SK-N-SH (cell line): Measurements from ENCODE around the gene EMP3. TPM values are rescaled to one million over a fixed set of nuclear protein-coding genes. Genes with fewer than 3 reads are reported as not detected.

Source experiments
- CTCF ChIA-PET: fragments of 300-600, 350-600 bp; formaldehyde crosslinking; extraction: SDS; loops from one replicate; lab custom pipeline; 2021; lab: Yijun Ruan, JAX
- POLR2A ChIA-PET: fragments of 350-600 bp; sonication (Branson Sonifier 250); formaldehyde crosslinking; extraction: SDS; loops from one replicate; lab custom pipeline; 2020; ENCODE audit warnings: antibody characterized with exemption, inconsistent platforms; lab: Yijun Ruan, JAX
- DNase-seq: peaks from one replicate; pipeline ENCODE4 v3.0.0; 2012
- H2AFZ ChIP-seq: fragments of 200-600 bp; sonication (generic); 2 replicates; pipeline ENCODE4 v1.8.1; 2016; ENCODE audit warnings: antibody characterized with exemption, mild to moderate bottlenecking, low read depth
- H3F3A ChIP-seq: fragments of 200-600 bp; sonication (generic); replicated peaks from 2 replicates; pipeline ENCODE3; 2016; ENCODE audit warnings: antibody characterized with exemption, mild to moderate bottlenecking; ENCODE audit not compliant: insufficient read depth
- H3K27ac ChIP-seq, 2 experiments: fragments of 200-500 bp in 1 of 2; fragments of 200-600 bp in 1 of 2; sonication (Bioruptor generic) in 1 of 2; sonication (generic), shearing (Covaris generic) in 1 of 2; 2 replicates each; pipeline versions ENCODE4 v1.5.1 to v1.6.1; 2014 to 2016; ENCODE audit warnings: low read depth in 2 of 2, inconsistent platforms in 1 of 2, low read length in 1 of 2, mild to moderate bottlenecking in 1 of 2, mixed read lengths in 1 of 2
- H3K27me3 ChIP-seq: fragments of 200-600 bp; sonication (generic), shearing (Covaris generic); 2 replicates; pipeline ENCODE4 v1.6.1; 2016; ENCODE audit warnings: mixed run types; ENCODE audit not compliant: insufficient read depth
- H3K36me3 ChIP-seq, 2 experiments: fragments of 200-500 bp in 1 of 2; fragments of 200-600 bp in 1 of 2; sonication (Bioruptor generic) in 1 of 2; sonication (generic) in 1 of 2; replicated peaks in 1 of 2; 2 replicates each; pipeline versions ENCODE3 to v1.5.1; 2014 to 2016; ENCODE audit warnings: low read length in 1 of 2, mild to moderate bottlenecking in 1 of 2; ENCODE audit not compliant: insufficient read depth in 2 of 2, control insufficient read depth in 1 of 2
- H3K4me1 ChIP-seq, 2 experiments: fragments of 200-500 bp in 1 of 2; fragments of 200-600 bp in 1 of 2; sonication (Bioruptor generic) in 1 of 2; sonication (generic), shearing (Covaris generic) in 1 of 2; 2 replicates each; pipeline versions ENCODE4 v1.5.1 to v1.6.1; 2014 to 2016; ENCODE audit warnings: low read depth in 1 of 2, low read length in 1 of 2, mixed run types in 1 of 2; ENCODE audit not compliant: insufficient read depth in 2 of 2, control insufficient read depth in 1 of 2
- H3K4me2 ChIP-seq: fragments of 200-600 bp; sonication (generic), shearing (Covaris generic); 2 replicates; pipeline ENCODE4 v1.6.1; 2017; ENCODE audit warnings: mixed run types
- H3K4me3 ChIP-seq, 2 experiments: fragments of 200-500 bp in 1 of 2; fragments of 200-600 bp in 1 of 2; sonication (Bioruptor generic) in 1 of 2; sonication (generic), shearing (Covaris generic) in 1 of 2; 2 replicates each; pipeline versions ENCODE4 v1.5.1 to v1.8.1; 2014 to 2016; ENCODE audit warnings: low read depth in 2 of 2, inconsistent platforms in 1 of 2, low read length in 1 of 2, mild to moderate bottlenecking in 1 of 2, mixed read lengths in 1 of 2, moderate library complexity in 1 of 2
- H3K79me2 ChIP-seq: fragments of 200-600 bp; sonication (generic); 2 replicates; pipeline ENCODE4 v1.8.1; 2017; ENCODE audit warnings: mild to moderate bottlenecking; ENCODE audit not compliant: insufficient read depth
- H3K9ac ChIP-seq: fragments of 200-600 bp; sonication (generic); 2 replicates; pipeline ENCODE4 v1.6.1; 2017; ENCODE audit warnings: mixed run types
- H3K9me2 ChIP-seq: fragments of 200-600 bp; sonication (generic); 2 replicates; pipeline ENCODE4 v1.6.1; 2017; ENCODE audit warnings: mixed run types
- H3K9me3 ChIP-seq: fragments of 200-600 bp; sonication (generic); 2 replicates; pipeline ENCODE4 v1.6.1; 2017; ENCODE audit warnings: mixed run types, mild to moderate bottlenecking, moderate library complexity
- H4K20me1 ChIP-seq: fragments of 200-600 bp; sonication (generic); 2 replicates; pipeline ENCODE4 v1.6.1; 2017; ENCODE audit warnings: mild to moderate bottlenecking, mixed run types; ENCODE audit not compliant: insufficient read depth
- ELF1 ChIP-seq: IDR thresholded peaks from 2 replicates; pipeline ENCODE4 v1.4.0; 2012
- FOXJ3 ChIP-seq: sonication (generic); formaldehyde crosslinking; IDR thresholded peaks from 2 replicates; pipeline ENCODE4 v1.5.1; 2020; ENCODE audit warnings: mild to moderate bottlenecking, missing genetic modification reagents
- FOXM1 ChIP-seq: IDR thresholded peaks from 2 replicates; pipeline ENCODE4 v1.4.0; 2012; ENCODE audit warnings: low read depth, mild to moderate bottlenecking
- GABPA ChIP-seq: IDR thresholded peaks from 2 replicates; pipeline ENCODE4 v1.4.0; 2012; ENCODE audit warnings: low read depth, mild to moderate bottlenecking
- GATA2 ChIP-seq: sonication (generic); formaldehyde crosslinking; IDR thresholded peaks from 2 replicates; pipeline ENCODE4 v1.5.0; 2020; ENCODE audit warnings: mild to moderate bottlenecking, missing genetic modification reagents
- IRF3 ChIP-seq: fragments of 150-350 bp; IDR thresholded peaks from 2 replicates; pipeline ENCODE4 v1.6.1; 2016; ENCODE audit warnings: mild to moderate bottlenecking, low read depth, low read length
- MEF2A ChIP-seq: IDR thresholded peaks from 2 replicates; pipeline ENCODE4 v1.4.0; 2012; ENCODE audit warnings: low read depth, borderline replicate concordance
- NRF1 ChIP-seq: IDR thresholded peaks from 2 replicates; pipeline ENCODE4 v1.6.1; 2012; ENCODE audit warnings: low read depth, mild to moderate bottlenecking, low read length
- POLR2AphosphoS5 ChIP-seq: IDR thresholded peaks from 2 replicates; pipeline ENCODE4 v1.6.1; 2012; ENCODE audit warnings: low read depth, low read length
- RXRA ChIP-seq: IDR thresholded peaks from 2 replicates; pipeline ENCODE4 v1.4.0; 2012; ENCODE audit warnings: low read depth, mild to moderate bottlenecking, borderline replicate concordance
- TAF1 ChIP-seq: IDR thresholded peaks from 2 replicates; pipeline ENCODE4 v1.6.1; 2012; ENCODE audit warnings: low read depth, mild to moderate bottlenecking, low read length, moderate library complexity, borderline replicate concordance
- TCF12 ChIP-seq: IDR thresholded peaks from 2 replicates; pipeline ENCODE4 v1.4.0; 2012
- WGBS: methylation state at CpG from one replicate; pipeline ENCODE4 v1.1.6; 2017; ENCODE audit warnings: low lambda C conversion rate; 5-methylcytosine and 5-hydroxymethylcytosine counted together
- polyA plus RNA-seq, 3 experiments: library from polyadenylated mRNA; depleted of rRNA; stranded (reverse); fragments of >200 nt; gene quantifications; 2 replicates each; pipeline ENCODE4 v1.2.3, GENCODE V29; 2012
- TF ChIP-seq, protein P1 (sequence below): IDR thresholded peaks from 2 replicates; pipeline ENCODE4 v1.6.1; 2012; ENCODE audit warnings: mild to moderate bottlenecking, low read depth, low read length, moderate library complexity

The EMP3 gene
- polyA plus RNA-seq, 1 of the 3 experiments (the other 2 are of a cell fraction) = 263 TPM

DNA sequence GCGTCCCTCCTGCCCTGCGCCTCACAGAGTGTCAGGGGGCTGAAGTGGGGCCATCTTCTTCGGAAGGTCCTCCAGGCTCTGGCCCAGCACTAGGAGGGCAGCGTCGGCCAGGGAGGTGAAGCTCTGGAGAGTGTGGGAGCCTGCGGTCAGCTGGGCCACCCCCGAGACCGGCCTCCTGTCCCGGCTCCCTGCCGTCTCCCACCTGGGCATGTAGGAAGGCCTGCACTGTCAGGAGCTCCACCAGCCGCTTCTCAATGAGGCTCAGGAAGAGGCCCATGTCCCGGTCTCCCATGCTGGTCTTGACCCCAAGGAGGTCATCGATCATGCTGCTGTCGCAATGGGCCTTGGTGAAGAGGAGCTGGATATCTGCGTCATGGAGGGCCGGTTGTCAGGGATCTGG lies 27.4 kb upstream of the EMP3 start (continued):
- TF ChIP-seq, protein P1, sequence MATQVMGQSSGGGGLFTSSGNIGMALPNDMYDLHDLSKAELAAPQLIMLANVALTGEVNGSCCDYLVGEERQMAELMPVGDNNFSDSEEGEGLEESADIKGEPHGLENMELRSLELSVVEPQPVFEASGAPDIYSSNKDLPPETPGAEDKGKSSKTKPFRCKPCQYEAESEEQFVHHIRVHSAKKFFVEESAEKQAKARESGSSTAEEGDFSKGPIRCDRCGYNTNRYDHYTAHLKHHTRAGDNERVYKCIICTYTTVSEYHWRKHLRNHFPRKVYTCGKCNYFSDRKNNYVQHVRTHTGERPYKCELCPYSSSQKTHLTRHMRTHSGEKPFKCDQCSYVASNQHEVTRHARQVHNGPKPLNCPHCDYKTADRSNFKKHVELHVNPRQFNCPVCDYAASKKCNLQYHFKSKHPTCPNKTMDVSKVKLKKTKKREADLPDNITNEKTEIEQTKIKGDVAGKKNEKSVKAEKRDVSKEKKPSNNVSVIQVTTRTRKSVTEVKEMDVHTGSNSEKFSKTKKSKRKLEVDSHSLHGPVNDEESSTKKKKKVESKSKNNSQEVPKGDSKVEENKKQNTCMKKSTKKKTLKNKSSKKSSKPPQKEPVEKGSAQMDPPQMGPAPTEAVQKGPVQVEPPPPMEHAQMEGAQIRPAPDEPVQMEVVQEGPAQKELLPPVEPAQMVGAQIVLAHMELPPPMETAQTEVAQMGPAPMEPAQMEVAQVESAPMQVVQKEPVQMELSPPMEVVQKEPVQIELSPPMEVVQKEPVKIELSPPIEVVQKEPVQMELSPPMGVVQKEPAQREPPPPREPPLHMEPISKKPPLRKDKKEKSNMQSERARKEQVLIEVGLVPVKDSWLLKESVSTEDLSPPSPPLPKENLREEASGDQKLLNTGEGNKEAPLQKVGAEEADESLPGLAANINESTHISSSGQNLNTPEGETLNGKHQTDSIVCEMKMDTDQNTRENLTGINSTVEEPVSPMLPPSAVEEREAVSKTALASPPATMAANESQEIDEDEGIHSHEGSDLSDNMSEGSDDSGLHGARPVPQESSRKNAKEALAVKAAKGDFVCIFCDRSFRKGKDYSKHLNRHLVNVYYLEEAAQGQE = no peak
- TF ChIP-seq TCF12 (no peak), RXRA (no peak), ELF1 (no peak), MEF2A (no peak), FOXM1 (no peak), FOXJ3 (CRISPR knock-in tag) (no peak), GABPA (no peak), NRF1 (no peak)

- WGBS = 59% methylated on average over 1 of the region's 1 CpG
- TF ChIP-seq TAF1 = no peak
- TF ChIP-seq GATA2 (CRISPR knock-in tag) = no peak
- no peak for TF ChIP-seq POLR2AphosphoS5
- TF ChIP-seq IRF3 = no peak
- no peak for TF ChIP-seq ELF1
- TF ChIP-seq, all 33 proteins: peak for 0
- H3K4me1 ChIP-seq = no peaks in the 10 kb centered on the region
- DNase-seq = no peak
- no peaks in the 10 kb centered on the region for H3K9me2 ChIP-seq
- ChIA-PET POLR2A (no interaction called here), CTCF (interaction anchor here (1.1 kb wide), 1 partner anchor 12 kb away, joined by 5 read pairs; no protein-coding TSS in a partner anchor)
- H3K4me2 ChIP-seq = no peak overlapping the region
- no peaks in the 10 kb centered on the region for H3K79me2 ChIP-seq
- no peak overlapping the region for H3K4me3 ChIP-seq
- H4K20me1 ChIP-seq = no peaks in the 10 kb centered on the region
- no peak overlapping the region for H2AFZ ChIP-seq
- H3F3A ChIP-seq = no peaks in the 10 kb centered on the region
- no peaks in the 10 kb centered on the region for H3K27me3 ChIP-seq
- no peaks in the 10 kb centered on the region for H3K36me3 ChIP-seq
- no peak overlapping the region for H3K27ac ChIP-seq
- no peaks in the 10 kb centered on the region for H3K9me3 ChIP-seq
- no peak overlapping the region for H3K9ac ChIP-seq
These were observed 23.3 kb upstream of the EMP3 start for GRCh38 chr19:48301886-48302599.
